Activated naive CD8-positive, alpha-beta T cell (primary cell): ENCODE data around the gene THPO.

ENCODE experiments used
- H3K27ac Mint-ChIP-seq: one replicate; pipeline ENCODE4 v1.8.0; 2021; ENCODE audit warnings: mixed read lengths
- H3K27me3 Mint-ChIP-seq: one replicate; pipeline ENCODE4 v1.8.0; 2021; ENCODE audit warnings: mixed read lengths
- H3K36me3 Mint-ChIP-seq: one replicate; pipeline ENCODE4 v1.8.0; 2021; ENCODE audit warnings: mixed read lengths
- H3K4me1 Mint-ChIP-seq: one replicate; pipeline ENCODE4 v1.8.0; 2021; ENCODE audit warnings: low read depth, mixed read lengths
- H3K4me3 Mint-ChIP-seq: one replicate; pipeline ENCODE4 v1.8.0; 2021; ENCODE audit warnings: mild to moderate bottlenecking, mixed read lengths
- H3K9me3 Mint-ChIP-seq: one replicate; pipeline ENCODE4 v1.8.0; 2021; ENCODE audit warnings: low read depth, mixed read lengths

The THPO gene

GRCh38 chr3:184337981-184338380, 40.0 kb downstream of the THPO start:
- H3K27ac Mint-ChIP-seq: peak overlapping the region; percentile 64

DNA sequence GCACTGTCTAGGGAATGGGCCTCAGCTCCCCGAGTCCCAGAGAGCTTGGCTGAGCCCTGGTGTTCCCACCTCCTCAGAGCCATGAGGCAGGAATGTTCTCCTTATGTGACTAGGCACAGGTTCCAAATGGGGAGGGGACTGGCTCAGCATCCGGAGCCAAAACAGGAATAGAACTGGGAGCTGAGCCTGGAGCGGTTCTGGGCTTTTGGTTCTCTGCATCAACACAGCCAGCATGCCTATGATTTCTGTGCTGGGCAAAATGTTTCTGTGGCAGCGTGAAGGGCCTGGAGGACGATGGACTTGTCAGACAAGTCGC, 40.6 kb downstream of the THPO start, which contains the start of gene FAM131A:
Gene FAM131A (plus strand): TSS at position 202 of the 316 bp plus-strand sequence. CDS start 31 bp downstream, at position 233.
- peaks cover 53% of the 10 kb centered on the region for H3K4me1 Mint-ChIP-seq
- peaks cover 4% of the 10 kb centered on the region for H3K36me3 Mint-ChIP-seq
- H3K9me3 Mint-ChIP-seq: no peaks in the 10 kb centered on the region
- H3K4me3 Mint-ChIP-seq: peak within 1 kb of the TSS; percentile 92
- peak within 1 kb of the TSS; percentile 86 for H3K27ac Mint-ChIP-seq
- H3K27me3 Mint-ChIP-seq: no peaks in the 10 kb centered on the region

More at GRCh38 chr3:184337981-184338380, 40.0 kb downstream of the THPO start:
- Mint-ChIP-seq H3K9me3 (no peaks in the 10 kb centered on the region), H3K27me3 (no peaks in the 10 kb centered on the region), H3K4me3 (peak overlapping the region; percentile 51), H3K4me1 (peaks cover 46% of the 10 kb centered on the region), H3K36me3 (peaks cover 7% of the 10 kb centered on the region)

DNA sequence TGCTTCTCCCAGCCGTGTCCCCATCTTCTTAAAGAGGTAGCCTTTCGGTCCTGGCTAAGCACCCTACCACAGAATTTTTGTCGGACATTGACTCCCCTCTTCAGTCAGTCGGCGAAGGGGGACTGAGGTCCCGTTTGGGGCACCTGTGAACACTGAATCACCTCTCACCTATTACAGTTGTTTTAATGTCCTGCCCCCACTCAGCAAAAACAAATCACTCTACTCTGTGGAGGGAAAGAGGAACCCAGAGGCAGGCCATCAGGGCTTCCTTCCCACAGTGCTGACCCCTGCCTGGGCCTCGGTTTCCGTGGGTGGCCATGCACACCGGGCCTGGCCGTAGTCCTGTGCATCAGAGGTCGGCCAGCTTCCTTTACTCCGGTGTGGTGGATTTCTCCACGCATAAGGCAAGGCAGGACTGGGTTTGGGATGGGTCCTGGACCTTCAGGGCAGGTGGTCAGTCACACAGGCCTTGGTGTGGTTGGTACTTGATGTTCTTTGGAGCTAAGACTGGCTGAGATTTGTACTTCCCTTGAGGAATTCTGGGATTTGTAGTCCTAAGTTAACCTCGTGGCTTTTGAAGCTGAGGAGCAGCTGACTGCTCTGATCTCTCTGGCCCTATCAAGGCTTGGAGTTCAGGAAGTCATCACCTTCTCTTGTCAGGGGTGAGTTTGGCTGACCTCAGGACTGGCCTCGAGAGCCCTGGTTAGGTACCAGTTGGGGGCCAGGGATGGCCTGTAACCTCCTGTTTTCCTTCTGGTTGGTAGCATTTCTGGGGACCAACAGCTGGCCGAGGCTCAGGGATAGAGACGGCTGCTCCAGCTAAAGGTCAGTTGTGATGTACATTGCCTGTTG, 41.2 kb downstream of the THPO start:
- Mint-ChIP-seq H3K27me3 (no peaks in the 10 kb centered on the region), H3K4me1 (peaks cover 56% of the 10 kb centered on the region), H3K36me3 (peaks cover 4% of the 10 kb centered on the region), H3K27ac (peak overlapping the region; percentile 86), H3K4me3 (peak overlapping the region; percentile 92), H3K9me3 (no peaks in the 10 kb centered on the region)

DNA sequence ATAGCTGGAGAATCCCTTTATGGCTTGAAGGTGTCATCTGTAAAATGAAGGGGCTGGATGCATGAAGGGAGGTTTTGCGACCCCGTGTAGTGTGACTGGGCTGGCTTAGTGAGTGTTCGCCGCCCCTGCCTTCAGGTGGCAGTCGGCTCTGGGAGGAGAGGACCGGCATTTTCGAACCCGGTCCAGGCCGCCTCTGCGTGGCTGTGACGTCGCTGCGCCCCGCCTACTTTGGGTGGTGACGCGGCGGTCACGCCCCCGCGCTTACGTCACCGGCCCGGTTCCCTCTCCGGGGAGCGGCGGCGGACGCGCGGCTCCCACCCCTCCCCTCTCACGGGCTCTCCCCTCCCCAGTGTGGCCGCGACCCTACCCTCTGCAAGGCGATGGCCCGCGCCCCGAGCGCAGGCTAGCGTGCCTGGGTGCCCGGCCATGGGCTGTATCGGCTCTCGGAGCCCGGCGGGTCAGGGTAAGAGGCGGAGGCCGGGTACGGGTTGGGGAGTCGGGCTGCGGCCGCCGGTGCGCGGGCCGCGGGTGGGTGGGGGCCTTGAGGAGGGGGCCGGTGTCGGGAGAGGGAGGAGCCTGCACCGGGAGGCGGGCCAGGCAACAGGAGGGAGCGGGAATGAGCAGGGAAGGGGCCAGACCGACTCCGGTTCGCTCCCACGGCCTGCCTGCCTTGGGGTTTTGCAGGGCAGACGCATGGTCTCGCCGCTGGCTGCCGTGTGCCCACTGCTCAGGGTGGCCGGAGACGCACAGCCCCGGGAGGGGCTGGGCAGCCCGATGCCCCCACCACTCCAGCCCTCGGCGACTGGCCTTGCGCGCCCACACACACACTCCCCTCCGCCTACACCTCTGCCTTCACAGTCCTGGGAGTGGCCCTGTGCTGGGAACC, 42.1 kb downstream of the THPO start:
- peaks cover 56% of the 10 kb centered on the region for H3K4me1 Mint-ChIP-seq
- peak overlapping the region; percentile 92 for H3K4me3 Mint-ChIP-seq
- no peaks in the 10 kb centered on the region for H3K27me3 Mint-ChIP-seq

GRCh38 chr3:184335291-184335660, 42.7 kb downstream of the THPO start:
- Mint-ChIP-seq H3K27me3 (no peaks in the 10 kb centered on the region), H3K36me3 (peaks cover 4% of the 10 kb centered on the region), H3K27ac (peak overlapping the region; percentile 83), H3K4me1 (peaks cover 56% of the 10 kb centered on the region), H3K4me3 (peak overlapping the region; percentile 73), H3K9me3 (no peaks in the 10 kb centered on the region)

More for the DNA sequence above, 42.1 kb downstream of the THPO start:
- Mint-ChIP-seq H3K9me3 (no peaks in the 10 kb centered on the region), H3K27ac (peak overlapping the region; percentile 86), H3K36me3 (peaks cover 4% of the 10 kb centered on the region)

GRCh38 chr3:184334470-184335158, 43.4 kb downstream of the THPO start:
- Mint-ChIP-seq H3K27me3 (no peaks in the 10 kb centered on the region), H3K36me3 (peaks cover 4% of the 10 kb centered on the region), H3K4me1 (peaks cover 56% of the 10 kb centered on the region), H3K4me3 (peak overlapping the region; percentile 80), H3K9me3 (no peaks in the 10 kb centered on the region), H3K27ac (peak overlapping the region; percentile 96)

DNA sequence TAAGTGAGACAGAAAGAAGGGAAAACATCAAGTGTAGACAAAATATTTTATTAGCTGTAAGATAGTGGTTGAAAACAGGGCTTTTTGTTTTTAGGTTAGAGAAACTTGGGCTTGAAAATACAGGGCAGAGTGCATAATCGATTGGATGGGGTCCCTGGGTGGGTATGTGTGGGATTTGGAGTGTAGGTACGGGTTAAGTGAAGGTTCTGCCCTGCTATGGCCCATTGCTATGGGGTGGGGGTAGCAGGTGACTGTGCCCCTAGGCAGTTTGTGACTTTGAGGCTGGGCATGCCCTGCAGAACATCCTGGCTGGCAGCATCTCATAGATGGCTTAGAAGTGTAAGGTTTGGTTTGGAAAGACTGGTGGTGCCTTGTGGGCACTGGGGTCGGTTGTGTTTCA, 44.3 kb downstream of the THPO start:
- peaks cover 52% of the 10 kb centered on the region for H3K4me1 Mint-ChIP-seq
- H3K27ac Mint-ChIP-seq: peak overlapping the region; percentile 96
- H3K9me3 Mint-ChIP-seq: no peaks in the 10 kb centered on the region
- no peaks in the 10 kb centered on the region for H3K27me3 Mint-ChIP-seq
- peaks cover 7% of the 10 kb centered on the region for H3K36me3 Mint-ChIP-seq
- peak overlapping the region; percentile 80 for H3K4me3 Mint-ChIP-seq

GRCh38 chr3:184333190-184333589, 44.8 kb downstream of the THPO start:
- no peaks in the 10 kb centered on the region for H3K9me3 Mint-ChIP-seq
- H3K4me3 Mint-ChIP-seq: peak overlapping the region; percentile 80
- H3K36me3 Mint-ChIP-seq: peaks cover 9% of the 10 kb centered on the region
- H3K4me1 Mint-ChIP-seq: peaks cover 50% of the 10 kb centered on the region
- no peaks in the 10 kb centered on the region for H3K27me3 Mint-ChIP-seq
- H3K27ac Mint-ChIP-seq: peak overlapping the region; percentile 96

- H3K9me3 Mint-ChIP-seq: no peaks in the 10 kb centered on the region
- H3K27ac Mint-ChIP-seq: peak overlapping the region; percentile 96
- H3K4me1 Mint-ChIP-seq: peaks cover 44% of the 10 kb centered on the region
- H3K4me3 Mint-ChIP-seq: peak overlapping the region; percentile 7
- H3K36me3 Mint-ChIP-seq: peaks cover 7% of the 10 kb centered on the region
- no peaks in the 10 kb centered on the region for H3K27me3 Mint-ChIP-seq
Observed at GRCh38 chr3:184332370-184333090, 45.5 kb downstream of the THPO start.

GRCh38 chr3:184328516-184328915, 49.5 kb downstream of the THPO start:
- H3K27ac Mint-ChIP-seq: no peak overlapping the region
- H3K27me3 Mint-ChIP-seq: no peaks in the 10 kb centered on the region
- peaks cover 8% of the 10 kb centered on the region for H3K36me3 Mint-ChIP-seq
- H3K9me3 Mint-ChIP-seq: no peaks in the 10 kb centered on the region
- H3K4me3 Mint-ChIP-seq: no peak overlapping the region
- peaks cover 31% of the 10 kb centered on the region for H3K4me1 Mint-ChIP-seq

- H3K27me3 Mint-ChIP-seq: no peaks in the 10 kb centered on the region
- H3K27ac Mint-ChIP-seq: peak overlapping the region; percentile 72
Observed at GRCh38 chr3:184327171-184327570, 50.8 kb downstream of the THPO start.

GRCh38 chr3:184325715-184326369, 52.2 kb downstream of the THPO start:
- H3K4me3 Mint-ChIP-seq: no peak overlapping the region
- H3K27ac Mint-ChIP-seq: peak overlapping the region; percentile 73
- H3K4me1 Mint-ChIP-seq: peaks cover 16% of the 10 kb centered on the region
- H3K36me3 Mint-ChIP-seq: peaks cover 13% of the 10 kb centered on the region
- H3K27me3 Mint-ChIP-seq: no peaks in the 10 kb centered on the region
- H3K9me3 Mint-ChIP-seq: no peaks in the 10 kb centered on the region

More at GRCh38 chr3:184327171-184327570, 50.8 kb downstream of the THPO start:
- Mint-ChIP-seq H3K4me1 (peaks cover 18% of the 10 kb centered on the region), H3K9me3 (no peaks in the 10 kb centered on the region), H3K36me3 (peaks cover 13% of the 10 kb centered on the region), H3K4me3 (no peak overlapping the region)

GRCh38 chr3:184325269-184325668, 52.7 kb downstream of the THPO start:
- Mint-ChIP-seq H3K9me3 (no peaks in the 10 kb centered on the region), H3K27me3 (no peaks in the 10 kb centered on the region), H3K4me3 (no peak overlapping the region), H3K4me1 (peaks cover 16% of the 10 kb centered on the region), H3K27ac (peak overlapping the region; percentile 70), H3K36me3 (peaks cover 13% of the 10 kb centered on the region)

- no peak overlapping the region for H3K4me3 Mint-ChIP-seq
- peak overlapping the region; percentile 11 for H3K27ac Mint-ChIP-seq
- H3K36me3 Mint-ChIP-seq: peaks cover 12% of the 10 kb centered on the region
- no peaks in the 10 kb centered on the region for H3K9me3 Mint-ChIP-seq
- no peaks in the 10 kb centered on the region for H3K27me3 Mint-ChIP-seq
- peaks cover 24% of the 10 kb centered on the region for H3K4me1 Mint-ChIP-seq
Observed at GRCh38 chr3:184323696-184324095, 54.3 kb downstream of the THPO start.
